Vagina (tissue), 2 donors: ENCODE measurements around the gene STX16.

Experiments
- POLR2AphosphoS5 ChIP-seq, 2 donors: sonication (generic); formaldehyde crosslinking; IDR thresholded peaks; one replicate each; pipeline ENCODE4 v1.9.0; 2017; ENCODE audit warnings: antibody characterized with exemption in 2 of 2, mild to moderate bottlenecking in 2 of 2, low read depth in 1 of 2; ENCODE audit not compliant: insufficient read depth in 1 of 2
- TF ChIP-seq, protein P1 (sequence below), 3 experiments: fragments of 450-650 bp in 2 of 3; fragments of 200-600 bp in 1 of 3; sonication (generic) in 1 of 3; IDR thresholded peaks; one replicate each; pipeline ENCODE4 v1.5.1; 2017 to 2019; ENCODE audit warnings: antibody characterized with exemption in 3 of 3, mild to moderate bottlenecking in 2 of 3, moderate library complexity in 2 of 3

DNA sequence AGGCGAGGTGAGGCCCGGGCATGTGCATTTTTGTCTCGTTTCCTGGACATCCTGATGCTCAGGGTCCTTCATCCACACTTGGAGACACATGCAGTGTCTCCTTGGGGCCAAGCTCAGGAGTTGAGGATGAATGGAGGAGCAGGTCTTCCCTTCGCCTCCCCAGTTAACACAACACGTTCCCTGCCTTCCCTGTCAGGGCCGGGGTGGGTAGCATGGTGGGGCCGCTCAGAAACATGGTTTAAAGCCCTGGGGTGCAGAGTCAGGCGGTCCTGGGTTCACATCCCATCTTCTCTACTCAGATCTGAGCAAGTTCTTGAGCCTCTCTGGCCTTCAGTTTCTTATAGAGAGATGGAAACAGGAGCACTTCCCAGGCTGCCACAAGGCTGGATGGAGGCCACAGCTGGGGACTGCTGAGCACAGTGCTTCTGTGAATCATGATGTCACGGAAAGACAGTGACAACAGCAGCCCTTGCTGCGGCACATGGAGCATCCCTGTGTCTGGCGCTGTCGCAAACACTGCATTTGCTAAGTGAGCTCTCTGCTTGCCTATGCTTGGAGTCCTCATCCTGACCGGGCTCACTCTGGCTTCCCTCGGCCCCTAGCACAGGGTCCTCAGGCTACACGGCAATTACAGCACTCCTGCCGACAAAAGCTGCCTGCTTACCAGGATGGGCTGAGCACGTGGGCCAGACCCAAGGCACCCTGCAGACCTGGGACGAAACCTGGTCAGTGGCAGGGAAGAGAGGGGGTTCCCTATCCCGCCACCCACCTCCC is 45.6 kb upstream of the STX16 start:
- TF ChIP-seq, protein P1, sequence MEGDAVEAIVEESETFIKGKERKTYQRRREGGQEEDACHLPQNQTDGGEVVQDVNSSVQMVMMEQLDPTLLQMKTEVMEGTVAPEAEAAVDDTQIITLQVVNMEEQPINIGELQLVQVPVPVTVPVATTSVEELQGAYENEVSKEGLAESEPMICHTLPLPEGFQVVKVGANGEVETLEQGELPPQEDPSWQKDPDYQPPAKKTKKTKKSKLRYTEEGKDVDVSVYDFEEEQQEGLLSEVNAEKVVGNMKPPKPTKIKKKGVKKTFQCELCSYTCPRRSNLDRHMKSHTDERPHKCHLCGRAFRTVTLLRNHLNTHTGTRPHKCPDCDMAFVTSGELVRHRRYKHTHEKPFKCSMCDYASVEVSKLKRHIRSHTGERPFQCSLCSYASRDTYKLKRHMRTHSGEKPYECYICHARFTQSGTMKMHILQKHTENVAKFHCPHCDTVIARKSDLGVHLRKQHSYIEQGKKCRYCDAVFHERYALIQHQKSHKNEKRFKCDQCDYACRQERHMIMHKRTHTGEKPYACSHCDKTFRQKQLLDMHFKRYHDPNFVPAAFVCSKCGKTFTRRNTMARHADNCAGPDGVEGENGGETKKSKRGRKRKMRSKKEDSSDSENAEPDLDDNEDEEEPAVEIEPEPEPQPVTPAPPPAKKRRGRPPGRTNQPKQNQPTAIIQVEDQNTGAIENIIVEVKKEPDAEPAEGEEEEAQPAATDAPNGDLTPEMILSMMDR (IDR thresholded peaks at IDR 0.05): no peak
- no peak for TF ChIP-seq POLR2AphosphoS5 (IDR thresholded peaks at IDR 0.05; ENCODE audit: insufficient read depth in 1 of 2, low read depth in 1 of 2)
